Kidney epithelial cell (primary cell): ENCODE results near the gene CFAP99. TPM values are rescaled to one million over a fixed set of nuclear protein-coding genes. Genes with fewer than 3 reads are reported as not detected.

Experiments
- DNase-seq: peaks from one replicate; pipeline ENCODE4 v3.0.0-alpha.2; 2010; ENCODE audit warnings: low read depth
- H3K27me3 ChIP-seq: 2 replicates; pipeline ENCODE4 v1.6.0; 2011; ENCODE audit warnings: low read length; ENCODE audit not compliant: control insufficient read depth, insufficient read depth
- H3K36me3 ChIP-seq: 2 replicates; pipeline ENCODE4 v1.5.1; 2011; ENCODE audit warnings: low read length; ENCODE audit not compliant: control insufficient read depth, insufficient read depth
- H3K4me3 ChIP-seq: 2 replicates; pipeline ENCODE4 v1.5.1; 2011; ENCODE audit warnings: low read depth, mild to moderate bottlenecking, control low read depth, low read length
- CTCF ChIP-seq: IDR thresholded peaks from 2 replicates; pipeline ENCODE4 v1.5.1; 2011; ENCODE audit warnings: mild to moderate bottlenecking, moderate library complexity, low read length, control low read depth, inconsistent platforms; ENCODE audit not compliant: insufficient read depth, poor library complexity, severe bottlenecking
- total RNA-seq: library from RNA; depleted of rRNA; stranded (reverse); fragments of >200 nt; gene quantifications from 2 replicates; pipeline ENCODE4 v1.2.3, GENCODE V29; 2015

Gene CFAP99
- total RNA-seq, 1 donor from 2014 or later, result not detected

- Histone ChIP-seq H3K27me3 (peaks cover 12% of the 10 kb centered on the region), H3K36me3 (no peaks in the 10 kb centered on the region), H3K4me3 (no peak overlapping the region)
- TF ChIP-seq CTCF, result no peak
- no peak for DNase-seq
Observed at GRCh38 chr4:2384245-2384644, 34.5 kb upstream of the CFAP99 start.

GRCh38 chr4:2385516-2385915, 33.2 kb upstream of the CFAP99 start:
- Histone ChIP-seq H3K36me3 (no peaks in the 10 kb centered on the region), H3K4me3 (no peak overlapping the region), H3K27me3 (peaks cover 20% of the 10 kb centered on the region)
- no peak for DNase-seq
- TF ChIP-seq CTCF, result no peak

- H3K4me3 ChIP-seq, result no peak overlapping the region
- TF ChIP-seq CTCF, result no peak
- no peak for DNase-seq
- H3K36me3 ChIP-seq, result no peaks in the 10 kb centered on the region
- H3K27me3 ChIP-seq, result peaks cover 29% of the 10 kb centered on the region
Observed at GRCh38 chr4:2386717-2387116, 32.0 kb upstream of the CFAP99 start.

DNA sequence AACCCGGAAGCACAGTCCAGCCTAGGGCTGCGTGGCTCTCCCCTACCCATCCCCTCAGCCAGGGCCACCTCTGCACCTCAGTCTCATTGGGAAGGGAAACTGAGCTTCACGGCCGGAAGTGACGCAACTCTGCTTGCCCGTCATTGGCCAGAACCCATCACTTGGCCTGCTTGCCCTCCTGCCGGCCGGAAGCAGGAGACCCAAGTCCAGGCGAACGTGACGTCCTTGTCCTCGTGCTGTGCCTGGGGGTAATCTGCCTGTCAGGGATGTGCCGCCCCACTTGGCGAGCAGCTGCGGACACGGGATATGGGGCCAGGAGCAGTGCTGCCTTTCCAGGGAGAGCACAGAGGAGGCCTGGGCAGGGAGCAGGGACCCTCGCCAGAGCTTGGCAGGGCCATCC, 31.5 kb upstream of the CFAP99 start:
- Histone ChIP-seq H3K36me3 (no peaks in the 10 kb centered on the region), H3K4me3 (no peak overlapping the region), H3K27me3 (peaks cover 29% of the 10 kb centered on the region)
- TF ChIP-seq CTCF, result no peak
- no peak for DNase-seq

- H3K4me3 ChIP-seq, result no peak overlapping the region
- H3K36me3 ChIP-seq, result no peaks in the 10 kb centered on the region
- DNase-seq, result no peak
- H3K27me3 ChIP-seq, result peaks cover 29% of the 10 kb centered on the region
- no peak for TF ChIP-seq CTCF
Observed at GRCh38 chr4:2387829-2388228, 30.9 kb upstream of the CFAP99 start.

DNA sequence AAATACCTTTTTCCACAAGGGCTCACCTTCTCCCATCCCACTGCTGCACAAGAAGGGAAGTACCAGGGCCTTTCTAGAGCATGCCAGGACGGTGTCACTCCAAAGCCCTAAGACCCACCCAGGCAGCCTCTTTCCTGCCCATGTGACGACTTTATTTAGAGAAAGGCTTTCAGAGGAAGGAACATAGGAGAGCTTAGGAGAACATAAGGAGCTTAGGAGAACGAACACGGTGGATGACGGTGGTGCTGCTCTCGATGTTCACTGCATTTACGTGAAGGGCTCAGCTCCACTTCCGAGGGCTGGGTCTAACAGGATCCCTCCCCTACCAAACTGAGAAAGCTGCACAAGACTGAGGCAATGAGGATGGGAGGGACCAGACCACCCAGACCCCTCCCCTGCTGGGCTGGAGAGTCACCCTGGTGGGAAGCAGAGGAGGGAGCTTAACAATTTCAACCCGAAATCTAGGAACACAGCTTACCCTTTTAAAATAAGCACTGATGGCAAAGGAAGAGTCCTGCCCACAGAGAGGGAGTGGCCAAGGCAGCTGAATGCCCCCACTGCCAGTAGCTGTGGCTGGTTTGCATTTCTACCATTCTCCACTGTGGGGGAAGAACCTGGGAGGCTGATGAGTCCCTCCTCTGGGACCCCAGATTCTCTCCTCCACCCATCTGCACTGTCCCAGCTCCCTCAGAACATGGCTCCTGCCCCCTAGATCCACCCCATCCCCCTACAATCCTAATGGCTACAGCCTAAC, 30.1 kb upstream of the CFAP99 start:
- H3K36me3 ChIP-seq, result no peaks in the 10 kb centered on the region
- H3K27me3 ChIP-seq, result peaks cover 29% of the 10 kb centered on the region
- no peak overlapping the region for H3K4me3 ChIP-seq

More for the DNA sequence above, 30.1 kb upstream of the CFAP99 start:
- no peak for DNase-seq
- no peak for TF ChIP-seq CTCF
